H9 (cell line): Measurements from ENCODE around the gene EIF4A3. TPM values are rescaled to one million over a fixed set of nuclear protein-coding genes. Genes with fewer than 3 reads are reported as not detected.

ENCODE experiments used
- DNase-seq: peaks from one replicate; pipeline ENCODE4 v3.0.0-alpha.2; 2017
- H2AFZ ChIP-seq: one replicate; pipeline ENCODE4 v1.6.1; 2013; ENCODE audit warnings: mild to moderate bottlenecking, low read length, control low read depth, moderate library complexity
- H2AK5ac ChIP-seq: 2 replicates; pipeline ENCODE4 v1.6.1; 2013; ENCODE audit warnings: low read length, control low read depth, mixed read lengths; ENCODE audit not compliant: insufficient read length
- H2BK120ac ChIP-seq: one replicate; pipeline ENCODE4 v1.6.1; 2013; ENCODE audit warnings: low read depth, mild to moderate bottlenecking, low read length, control low read depth, inconsistent platforms; ENCODE audit not compliant: poor library complexity, severe bottlenecking
- H2BK12ac ChIP-seq: 2 replicates; pipeline ENCODE4 v1.6.1; 2013; ENCODE audit warnings: low read length, control low read depth, mixed read lengths, low read depth; ENCODE audit not compliant: insufficient read length
- H2BK15ac ChIP-seq: 2 replicates; pipeline ENCODE4 v1.6.1; 2013; ENCODE audit warnings: low read depth, low read length, control low read depth
- H2BK20ac ChIP-seq: one replicate; pipeline ENCODE4 v1.6.1; 2013; ENCODE audit warnings: low read depth, mild to moderate bottlenecking, low read length, control low read depth, inconsistent platforms; ENCODE audit not compliant: poor library complexity, severe bottlenecking
- H2BK5ac ChIP-seq: 2 replicates; pipeline ENCODE4 v1.6.1; 2013; ENCODE audit warnings: low read length, control low read depth, mixed read lengths; ENCODE audit not compliant: insufficient read length
- H3K14ac ChIP-seq: 2 replicates; pipeline ENCODE4 v1.6.1; 2013; ENCODE audit warnings: low read length, control low read depth; ENCODE audit not compliant: insufficient read depth
- H3K18ac ChIP-seq: 2 replicates; pipeline ENCODE4 v1.6.1; 2013; ENCODE audit warnings: low read depth, mild to moderate bottlenecking, mixed read lengths, low read length, control low read depth; ENCODE audit not compliant: insufficient read length
- H3K23ac ChIP-seq: 2 replicates; pipeline ENCODE4 v1.6.1; 2013; ENCODE audit warnings: low read length, control low read depth, mixed read lengths, low read depth; ENCODE audit not compliant: insufficient read length
- H3K23me2 ChIP-seq: 2 replicates; pipeline ENCODE4 v1.6.1; 2013; ENCODE audit warnings: low read depth, mild to moderate bottlenecking, mixed read lengths, low read length, control low read depth; ENCODE audit not compliant: insufficient read length, poor library complexity, severe bottlenecking
- H3K27ac ChIP-seq: 2 replicates; pipeline ENCODE4 v1.5.1; 2013; ENCODE audit warnings: low read length, control low read depth, mixed read lengths, low read depth; ENCODE audit not compliant: insufficient read length
- H3K27me3 ChIP-seq: 2 replicates; pipeline ENCODE4 v1.6.1; 2013; ENCODE audit warnings: low read length, control low read depth, inconsistent platforms; ENCODE audit not compliant: insufficient read depth
- H3K4ac ChIP-seq: 2 replicates; pipeline ENCODE4 v1.6.1; 2013; ENCODE audit warnings: low read depth, mild to moderate bottlenecking, control low read depth, inconsistent platforms, low read length, moderate library complexity
- H3K4me1 ChIP-seq: 2 replicates; pipeline ENCODE4 v1.6.1; 2013; ENCODE audit warnings: low read length, control low read depth, inconsistent platforms; ENCODE audit not compliant: insufficient read depth
- H3K4me2 ChIP-seq: 2 replicates; pipeline ENCODE4 v1.6.1; 2013; ENCODE audit warnings: low read length, control low read depth, mixed read lengths; ENCODE audit not compliant: insufficient read length, insufficient read depth
- H3K56ac ChIP-seq: 2 replicates; pipeline ENCODE4 v1.6.1; 2013; ENCODE audit warnings: low read depth, mild to moderate bottlenecking, mixed read lengths, low read length, control low read depth; ENCODE audit not compliant: insufficient read length
- H3K79me1 ChIP-seq: 2 replicates; pipeline ENCODE4 v1.6.1; 2013; ENCODE audit warnings: low read depth, mild to moderate bottlenecking, moderate library complexity, low read length, control low read depth, inconsistent platforms; ENCODE audit not compliant: insufficient read depth, poor library complexity, severe bottlenecking
- H3K79me2 ChIP-seq: 2 replicates; pipeline ENCODE4 v1.6.1; 2013; ENCODE audit warnings: low read length, control low read depth, inconsistent platforms; ENCODE audit not compliant: insufficient read depth
- H3K9ac ChIP-seq: 2 replicates; pipeline ENCODE4 v1.6.1; 2013; ENCODE audit warnings: low read length, control low read depth, mixed read lengths; ENCODE audit not compliant: insufficient read length; ENCODE audit errors: extremely low read depth
- H3K9me3 ChIP-seq: one replicate; pipeline ENCODE4 v1.6.1; 2013; ENCODE audit warnings: low read depth, low read length, inconsistent platforms; ENCODE audit not compliant: control insufficient read depth
- H3T11ph ChIP-seq: one replicate; pipeline ENCODE4 v1.6.1; 2013; ENCODE audit warnings: mild to moderate bottlenecking, low read length, control low read depth, inconsistent platforms
- H4K20me1 ChIP-seq: one replicate; pipeline ENCODE4 v1.6.1; 2013; ENCODE audit not compliant: control insufficient read depth, insufficient read length, insufficient read depth
- H4K5ac ChIP-seq: 2 replicates; pipeline ENCODE4 v1.6.1; 2013; ENCODE audit warnings: low read depth, mild to moderate bottlenecking, mixed read lengths, low read length, control low read depth; ENCODE audit not compliant: insufficient read length
- H4K8ac ChIP-seq: replicated peaks from 2 replicates; pipeline ENCODE4 v1.6.1; 2013; ENCODE audit warnings: low read length, control low read depth, mixed read lengths, low read depth; ENCODE audit not compliant: insufficient read length
- H4K91ac ChIP-seq: 2 replicates; pipeline ENCODE4 v1.6.1; 2013; ENCODE audit warnings: low read depth, mild to moderate bottlenecking, moderate library complexity, mixed read lengths, low read length, control low read depth; ENCODE audit not compliant: insufficient read length
- H3K27ac Mint-ChIP-seq, 3 experiments: 2 replicates in 2 of 3; 3 replicates in 1 of 3; pipeline ENCODE4 v1.8.0; 2020 to 2021; ENCODE audit warnings: mixed read lengths in 3 of 3, mild to moderate bottlenecking in 1 of 3, moderate library complexity in 1 of 3
- H3K27me3 Mint-ChIP-seq: 2 replicates; pipeline ENCODE4 v1.8.0; 2021; ENCODE audit warnings: low read depth, mild to moderate bottlenecking, moderate library complexity, mixed read lengths
- H3K36me3 Mint-ChIP-seq, 3 experiments: 2 replicates in 2 of 3; 3 replicates in 1 of 3; pipeline ENCODE4 v1.8.0; 2020 to 2021; ENCODE audit warnings: low read depth in 3 of 3, mixed read lengths in 3 of 3; ENCODE audit not compliant: insufficient read depth in 1 of 3
- H3K4me1 Mint-ChIP-seq, 2 experiments: 2 replicates each; pipeline ENCODE4 v1.8.0; 2020; ENCODE audit warnings: mixed read lengths in 2 of 2
- H3K4me3 Mint-ChIP-seq, 2 experiments: 2 replicates in 1 of 2; 3 replicates in 1 of 2; pipeline ENCODE4 v1.8.0; 2020 to 2021; ENCODE audit warnings: mild to moderate bottlenecking in 2 of 2, mixed read lengths in 2 of 2, moderate library complexity in 1 of 2
- H3K9me3 Mint-ChIP-seq, 2 experiments: 2 replicates in 1 of 2; 3 replicates in 1 of 2; pipeline ENCODE4 v1.8.0; 2020; ENCODE audit warnings: mild to moderate bottlenecking in 2 of 2, mixed read lengths in 2 of 2, moderate library complexity in 1 of 2
- CTCF ChIP-seq: fragments of 200-600 bp; sonication (generic); conservative IDR thresholded peaks from 3 replicates; pipeline ENCODE4 v1.8.0; 2021; ENCODE audit warnings: antibody characterized with exemption, mild to moderate bottlenecking
- WGBS: extraction: QIAGEN DNeasy Blood & Tissue Kit; methylation state at CpG from one replicate; pipeline ENCODE4 v1.1.7; 2013; ENCODE audit warnings: missing lambda C conversion rate, low lambda C conversion rate, mixed read lengths; ENCODE audit not compliant: insufficient read length; ENCODE audit errors: extremely low coverage; 5-methylcytosine and 5-hydroxymethylcytosine counted together
- total RNA-seq: library from RNA; stranded (reverse); gene quantifications from 2 replicates; pipeline ENCODE4 v1.2.1, GENCODE V29; 2021

EIF4A3 gene
- total RNA-seq, 1 experiment from 2014 or later: 162 TPM

DNA sequence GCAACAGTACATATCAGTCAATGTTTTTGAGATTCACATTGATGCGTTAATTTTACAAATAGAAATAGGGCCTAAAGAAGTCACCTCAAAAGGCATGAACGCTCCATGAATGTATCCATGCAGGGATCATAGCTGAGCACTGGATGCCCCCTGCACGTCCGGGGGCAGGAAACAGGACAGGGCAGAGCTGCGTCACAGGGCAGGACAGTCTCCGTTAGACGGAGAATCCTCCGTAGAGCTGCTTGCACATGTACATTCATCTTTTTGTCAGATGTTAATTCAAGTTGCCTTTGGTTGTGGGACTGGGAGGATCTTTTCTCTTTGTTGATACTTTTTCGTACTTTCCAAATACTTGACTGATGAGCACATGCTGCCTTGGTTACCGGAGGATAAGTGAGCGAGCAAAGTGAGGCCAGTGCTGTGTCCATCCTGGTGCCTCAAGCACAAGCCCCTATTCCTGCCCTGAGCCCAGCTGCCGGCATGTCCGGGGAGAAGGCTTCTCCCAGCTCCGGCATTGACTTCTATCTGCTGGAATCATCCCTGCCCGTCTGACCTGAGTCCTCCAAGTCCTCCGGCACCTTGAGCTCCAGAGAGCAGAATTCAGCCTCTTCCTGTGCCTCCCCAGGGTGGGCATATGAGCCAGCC, 30.5 kb downstream of the EIF4A3 start:
- H3K4ac ChIP-seq: no peak overlapping the region
- H3K79me1 ChIP-seq: no peaks in the 10 kb centered on the region
- H3T11ph ChIP-seq: no peak overlapping the region
- no peak overlapping the region for H2BK20ac ChIP-seq
- peaks cover 2 to 41% (median 7%) of the 10 kb centered on the region in 3 experiments; a peak in 6 of 7 replicates for H3K36me3 Mint-ChIP-seq
- no CpG with 5 or more reads among the region's 16 CpGs for WGBS
- H3K79me2 ChIP-seq: no peaks in the 10 kb centered on the region
- peak; percentile 23 for DNase-seq
- H2BK12ac ChIP-seq: no peak overlapping the region
- no peaks in the 10 kb centered on the region for H3K9me3 ChIP-seq
- H3K27me3 Mint-ChIP-seq: no peaks in the 10 kb centered on the region; the same call in 1 of the 2 replicates
- H2BK5ac ChIP-seq: no peak overlapping the region
- H4K91ac ChIP-seq: no peak overlapping the region
- no peak overlapping the region for H3K4me3 Mint-ChIP-seq
- H3K4me1 ChIP-seq: no peaks in the 10 kb centered on the region
- H3K27me3 ChIP-seq: no peaks in the 10 kb centered on the region
- H3K4me1 Mint-ChIP-seq: peaks cover 12 to 26% of the 10 kb centered on the region in 2 experiments
- H4K5ac ChIP-seq: no peak overlapping the region
- H2BK120ac ChIP-seq: no peak overlapping the region
- H3K14ac ChIP-seq: no peak overlapping the region; the same call in 1 of the 2 replicates
- peaks cover 0 to 7% of the 10 kb centered on the region in 2 experiments; a peak in 1 of 5 replicates for H3K9me3 Mint-ChIP-seq
- H3K23me2 ChIP-seq: no peaks in the 10 kb centered on the region
- no peak for TF ChIP-seq CTCF
- no peak overlapping the region for H2AFZ ChIP-seq
- H2AK5ac ChIP-seq: no peak overlapping the region
- H2BK15ac ChIP-seq: no peak overlapping the region
- H4K20me1 ChIP-seq: no peaks in the 10 kb centered on the region
- H3K27ac Mint-ChIP-seq: no peak overlapping the region; a peak in 2 of 7 replicates
- H3K9ac ChIP-seq: no peak overlapping the region
- H4K8ac ChIP-seq: no peak overlapping the region
- H3K4me2 ChIP-seq: no peak overlapping the region
- H3K23ac ChIP-seq: no peak overlapping the region
- no peak overlapping the region for H3K18ac ChIP-seq
- no peak overlapping the region for H3K27ac ChIP-seq
- H3K56ac ChIP-seq: no peak overlapping the region
